ENCODE data around the gene CLEC2A. TPM values are rescaled to one million over a fixed set of nuclear protein-coding genes. Genes with fewer than 3 reads are reported as not detected.
"Not testable (repeated sequence)": the region's sequence is repeated elsewhere in the genome, so short reads cannot be mapped to it uniquely, and the experiment has no call there.

CLEC2A gene
- polyA plus RNA-seq (ENCODE audit: insufficient read length): not detected
- long read RNA-seq, donor 1: 0 reads
- long read RNA-seq, donor 2: 0 reads
- long read RNA-seq, donor 3: 0 reads
- long read RNA-seq, donor 4: 0 reads
- long read RNA-seq, donor 5: 0 reads
- long read RNA-seq, donor 6: 0 reads
- long read RNA-seq, donor 7: 0 reads
- long read RNA-seq, donor 8: 0 reads

GRCh38 chr12:9932270-9932669, at the start of gene CLEC2A:
CLEC2A (minus strand) TSS chr12:9932370; CDS start chr12:9932329, 41 bp downstream.
- no peak for DNase-seq

GRCh38 chr12:9980126-9980525, 48.0 kb upstream of the CLEC2A start:
- DNase-seq: no peak

GRCh38 chr12:9977916-9978315, 45.7 kb upstream of the CLEC2A start:
- DNase-seq: no peak

- DNase-seq: not testable (repeated sequence)
These were observed 44.5 kb upstream of the CLEC2A start for GRCh38 chr12:9976626-9977025.

- no peak for DNase-seq
These were observed 43.4 kb upstream of the CLEC2A start for GRCh38 chr12:9975614-9976013.

GRCh38 chr12:9974731-9975130, 42.6 kb upstream of the CLEC2A start:
- not testable (repeated sequence) for DNase-seq

- no peak for DNase-seq
These were observed 41.8 kb upstream of the CLEC2A start for GRCh38 chr12:9973949-9974348.

- no peak for DNase-seq
These were observed 39.0 kb upstream of the CLEC2A start, which contains the start of gene CLEC12A for GRCh38 chr12:9971181-9971580. CLEC12A (plus strand) TSS chr12:9971409; CDS start chr12:9971597, 188 bp downstream.

GRCh38 chr12:9969673-9970072, 37.5 kb upstream of the CLEC2A start:
- no peak for DNase-seq

- no peak for DNase-seq
These were observed 29.7 kb upstream of the CLEC2A start for GRCh38 chr12:9961901-9962300.

- DNase-seq: no peak
These were observed 28.9 kb upstream of the CLEC2A start for GRCh38 chr12:9961106-9961505.

GRCh38 chr12:9960590-9960989, 28.4 kb upstream of the CLEC2A start:
- no peak for DNase-seq

GRCh38 chr12:9957834-9958233, 25.7 kb upstream of the CLEC2A start:
- no peak for DNase-seq

- DNase-seq: not testable (repeated sequence)
These were observed 21.0 kb upstream of the CLEC2A start for GRCh38 chr12:9952954-9953729.

- no peak for DNase-seq
These were observed 19.0 kb upstream of the CLEC2A start for GRCh38 chr12:9951026-9951675.

- DNase-seq: no peak
These were observed 16.6 kb upstream of the CLEC2A start for GRCh38 chr12:9948606-9949296.

- no peak for DNase-seq
These were observed 15.5 kb upstream of the CLEC2A start for GRCh38 chr12:9947674-9948073.

GRCh38 chr12:9944391-9944790, 12.2 kb upstream of the CLEC2A start:
- no peak for DNase-seq

GRCh38 chr12:9943240-9943639, 11.1 kb upstream of the CLEC2A start:
- no peak for DNase-seq

- DNase-seq: no peak
These were observed 9.7 kb upstream of the CLEC2A start for GRCh38 chr12:9941838-9942237.

- no peak for DNase-seq
These were observed 8.2 kb upstream of the CLEC2A start for GRCh38 chr12:9940375-9940774.

- no peak for DNase-seq
These were observed 4.4 kb upstream of the CLEC2A start for GRCh38 chr12:9936591-9936990.

GRCh38 chr12:9935026-9935425, 2.9 kb upstream of the CLEC2A start:
- no peak for DNase-seq

All from left kidney (tissue), 8 donors.